Activated CD4-positive, CD25-positive, alpha-beta regulatory T cell treated with anti-CD3 and anti-CD28 coated beads, Interleukin-2, amount 50 U/mL, for 24 hours (primary cell): ENCODE data around the gene PKNOX2.

Source experiments
- ATAC-seq, 2 donors: fragments of 150-1000 bp; cut with Tn5 transposase; one replicate each; pipeline ENCODE4 v1.10.0; 2021; ENCODE audit warnings: mild to moderate bottlenecking in 1 of 2, moderate library complexity in 1 of 2

PKNOX2 gene

GRCh38 chr11:125343718-125344131 lies 179.2 kb downstream of the PKNOX2 start:
- no peak for ATAC-seq

DNA sequence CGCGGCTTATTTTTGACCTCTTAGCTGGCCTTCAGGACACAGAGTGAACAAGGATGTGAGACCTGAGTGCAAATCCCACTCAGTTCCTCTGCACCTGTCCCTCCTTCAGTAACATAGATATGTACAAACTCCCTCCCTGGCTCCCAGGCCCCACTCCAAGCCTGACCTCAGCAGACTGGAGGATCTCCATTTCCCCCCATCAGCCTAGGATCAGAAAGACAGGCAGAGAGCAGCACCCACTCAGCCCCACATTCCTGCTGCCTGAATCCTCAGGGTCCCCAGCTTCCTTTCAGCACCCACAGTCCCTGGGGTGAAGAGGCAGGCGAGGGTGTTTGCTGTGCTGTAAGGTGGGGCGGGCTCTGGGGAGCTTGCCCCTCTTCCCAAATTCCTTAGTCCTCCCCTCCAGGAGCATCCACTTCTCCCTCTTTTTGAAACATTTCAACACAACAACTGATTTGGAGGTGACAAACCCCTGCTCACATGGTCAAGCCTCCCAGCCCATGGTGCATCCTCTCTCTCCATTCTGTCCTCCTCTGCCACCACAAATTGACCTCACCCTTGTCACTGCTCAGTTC lies 180.4 kb downstream of the PKNOX2 start:
- no peak for ATAC-seq

GRCh38 chr11:125345421-125346178 lies 181.0 kb downstream of the PKNOX2 start:
- no peak for ATAC-seq

DNA sequence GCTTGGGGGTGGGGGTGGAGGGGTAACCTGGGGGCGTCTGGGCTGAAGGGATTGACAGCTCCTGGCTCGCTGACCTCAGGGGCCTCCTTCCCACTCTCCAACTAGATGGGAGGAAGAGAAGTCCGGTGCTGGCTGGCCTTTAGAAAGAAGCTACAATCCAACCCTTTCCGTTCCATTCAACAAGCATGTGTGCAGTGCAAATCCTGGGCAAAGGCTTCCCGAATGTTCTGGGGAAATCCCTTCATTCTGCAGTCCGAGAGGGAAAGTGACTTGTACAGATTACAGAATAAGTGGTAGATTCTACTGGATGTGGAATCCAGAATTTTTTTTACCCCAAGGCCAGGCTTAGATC lies 181.6 kb downstream of the PKNOX2 start:
- ATAC-seq, result no peak

DNA sequence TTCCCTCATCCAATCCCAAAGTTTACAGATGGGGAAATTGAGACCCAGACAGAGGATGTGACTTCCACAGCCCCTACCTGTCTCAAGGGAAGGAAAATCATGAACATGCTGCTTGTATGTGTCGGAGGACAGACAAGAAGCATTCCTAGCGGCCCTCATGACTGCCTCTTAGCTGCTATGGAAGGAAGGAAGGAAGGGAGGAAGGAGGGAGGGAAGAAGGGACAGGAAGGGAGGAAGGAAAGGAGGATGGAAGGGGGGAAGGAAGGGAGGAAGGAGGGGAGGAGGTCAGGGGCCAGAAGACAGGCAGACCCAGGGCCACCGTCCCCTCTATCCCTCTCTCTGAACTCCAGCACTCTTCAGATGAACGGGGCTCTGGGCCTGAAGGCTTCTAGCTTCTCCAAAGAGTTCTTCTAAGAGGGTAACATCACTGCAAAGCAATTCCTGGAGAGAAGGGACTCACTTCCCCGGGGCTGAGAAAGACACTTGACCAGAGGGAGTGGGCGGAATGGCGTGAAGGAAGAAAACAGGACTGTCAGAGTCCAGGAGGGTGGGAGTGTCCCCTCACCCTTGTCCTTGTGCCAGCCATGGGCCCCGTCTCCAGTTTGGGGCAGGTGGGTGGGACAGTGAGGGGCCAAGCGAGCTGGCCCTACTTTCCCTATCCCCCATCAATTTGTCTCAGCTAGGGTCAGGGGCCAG lies 182.2 kb downstream of the PKNOX2 start:
- no peak for ATAC-seq

GRCh38 chr11:125347261-125347585 lies 182.7 kb downstream of the PKNOX2 start:
- ATAC-seq, result no peak

DNA sequence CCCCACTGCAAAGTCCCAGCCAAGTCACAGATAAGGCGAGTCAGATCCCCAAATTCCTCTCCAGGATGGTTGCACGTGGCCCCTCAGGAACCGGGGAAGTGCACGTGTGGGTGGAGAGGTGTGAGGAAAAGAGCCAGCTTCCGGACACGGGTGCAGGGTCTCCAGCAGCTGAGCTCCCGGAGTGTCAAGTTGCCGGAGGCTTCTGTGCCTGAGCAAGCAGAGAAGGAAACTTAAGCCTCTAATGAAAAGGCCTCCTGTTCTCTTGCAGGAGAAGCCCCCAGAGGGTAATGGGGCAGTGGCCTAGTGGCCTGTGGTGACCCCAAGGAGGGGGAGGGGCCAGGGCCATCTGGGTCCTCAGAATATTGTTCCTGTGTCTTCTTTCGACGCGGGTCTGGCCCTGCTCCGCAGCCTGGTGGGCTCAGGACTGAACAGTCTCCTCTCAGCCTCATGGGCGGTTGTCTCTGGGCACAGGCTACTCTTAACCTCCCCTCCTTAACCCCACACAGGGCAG lies 183.6 kb downstream of the PKNOX2 start:
- ATAC-seq, result no peak

- peak in 1 of 2 donors; percentile 41 for ATAC-seq
Observed at GRCh38 chr11:125348674-125349309, 184.2 kb downstream of the PKNOX2 start.

DNA sequence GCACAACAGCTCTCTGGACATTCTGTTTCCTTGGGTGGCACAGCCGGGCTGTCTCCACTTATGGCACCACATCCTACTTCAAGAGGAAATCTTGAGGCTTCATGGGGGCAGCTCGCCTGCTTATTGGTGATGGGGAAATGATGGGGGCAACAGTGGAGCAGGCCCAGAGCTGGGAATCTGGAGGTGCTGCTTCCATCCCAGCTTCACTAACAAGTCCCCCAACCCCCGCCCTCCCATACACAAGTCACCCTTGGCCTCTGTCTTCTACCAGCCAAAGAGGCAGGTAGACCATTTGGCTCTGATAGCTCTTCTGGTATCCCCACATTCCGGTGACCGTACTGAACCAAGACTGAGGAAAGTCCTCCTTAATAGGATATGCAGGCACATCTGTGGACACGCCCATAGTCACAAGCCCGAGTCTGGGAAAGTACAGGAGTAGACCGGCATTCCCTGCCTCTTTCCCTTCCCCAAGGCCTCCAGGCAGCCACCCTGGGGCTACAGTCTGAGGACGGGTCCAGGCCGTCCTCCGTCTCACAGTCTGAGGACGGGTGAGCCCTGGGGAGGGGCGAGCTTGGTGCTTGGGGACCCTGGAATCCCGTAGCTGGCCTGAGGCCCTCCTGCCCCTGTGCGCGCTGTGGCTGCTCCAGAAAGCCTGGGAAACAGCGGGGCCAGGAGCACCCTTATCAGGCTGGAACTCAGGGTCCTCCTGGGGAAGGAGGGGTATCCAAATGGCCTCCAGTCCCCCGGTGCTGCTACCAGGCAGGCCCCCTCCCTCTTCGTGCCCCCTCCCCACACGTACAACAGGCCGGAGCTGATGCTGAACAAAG lies 185.9 kb downstream of the PKNOX2 start:
- ATAC-seq, result no peak

DNA sequence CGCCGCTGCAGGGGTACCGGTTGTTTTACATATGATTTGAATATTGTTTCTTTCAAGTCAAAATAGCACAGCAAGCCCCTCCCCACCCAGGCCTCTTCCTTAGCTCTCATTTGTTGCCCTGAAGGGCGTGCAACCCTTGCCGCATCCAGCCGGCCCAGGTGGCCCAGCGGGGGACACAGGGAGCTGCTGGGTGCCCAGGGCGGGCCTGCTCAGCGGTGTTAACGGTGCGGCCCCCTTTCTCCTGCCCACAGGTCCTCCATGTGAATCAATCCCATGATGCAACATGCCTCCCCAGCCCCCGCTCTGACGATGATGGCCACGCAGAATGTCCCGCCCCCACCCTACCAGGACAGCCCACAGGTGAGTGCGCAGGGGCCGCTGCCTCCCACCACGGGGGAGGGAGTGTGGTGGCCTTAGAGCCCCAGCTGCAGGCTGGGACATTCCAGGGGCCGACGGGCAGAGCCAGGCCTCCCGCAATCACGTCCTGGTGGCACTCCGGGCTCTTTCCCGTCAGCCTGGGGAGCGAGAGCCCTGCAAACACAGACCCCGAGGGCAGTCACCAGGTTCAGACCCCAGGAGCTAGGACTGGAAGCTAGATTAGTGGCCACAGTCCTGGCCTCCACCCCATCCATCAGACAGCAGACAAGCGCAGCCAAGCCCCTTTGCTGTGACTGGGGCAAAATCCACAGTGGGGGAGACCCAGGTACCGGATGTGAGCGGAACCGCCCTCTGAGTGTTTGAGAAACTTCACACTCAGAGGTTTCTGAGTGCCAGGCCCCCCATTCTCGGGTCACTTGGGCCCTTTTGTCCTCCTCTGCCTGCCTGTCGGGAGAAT lies 186.7 kb downstream of the PKNOX2 start:
- no peak for ATAC-seq

- no peak for ATAC-seq
Observed at GRCh38 chr11:125351868-125352250, 187.3 kb downstream of the PKNOX2 start.

- no peak for ATAC-seq
Observed at GRCh38 chr11:125356797-125357196, 192.2 kb downstream of the PKNOX2 start.

DNA sequence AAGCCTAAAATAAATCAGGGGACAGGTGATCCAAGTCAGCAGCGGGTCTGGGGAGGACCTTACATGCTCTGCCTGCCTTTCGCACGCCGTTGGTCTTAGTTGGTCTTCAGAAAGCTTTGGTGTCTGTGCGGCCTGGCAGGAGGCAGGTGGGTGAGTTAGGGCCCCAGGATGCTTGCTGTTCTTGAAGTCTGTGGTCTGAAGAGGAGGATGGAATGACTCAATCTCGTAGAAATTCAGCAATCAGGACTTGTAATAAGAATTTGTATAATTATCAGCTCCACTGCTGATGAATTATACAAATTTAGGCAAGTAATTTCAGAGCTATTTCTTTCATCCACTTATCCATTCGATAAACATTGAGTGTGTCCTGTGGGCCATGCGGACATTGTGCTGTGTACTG lies 193.0 kb downstream of the PKNOX2 start:
- ATAC-seq, result no peak

DNA sequence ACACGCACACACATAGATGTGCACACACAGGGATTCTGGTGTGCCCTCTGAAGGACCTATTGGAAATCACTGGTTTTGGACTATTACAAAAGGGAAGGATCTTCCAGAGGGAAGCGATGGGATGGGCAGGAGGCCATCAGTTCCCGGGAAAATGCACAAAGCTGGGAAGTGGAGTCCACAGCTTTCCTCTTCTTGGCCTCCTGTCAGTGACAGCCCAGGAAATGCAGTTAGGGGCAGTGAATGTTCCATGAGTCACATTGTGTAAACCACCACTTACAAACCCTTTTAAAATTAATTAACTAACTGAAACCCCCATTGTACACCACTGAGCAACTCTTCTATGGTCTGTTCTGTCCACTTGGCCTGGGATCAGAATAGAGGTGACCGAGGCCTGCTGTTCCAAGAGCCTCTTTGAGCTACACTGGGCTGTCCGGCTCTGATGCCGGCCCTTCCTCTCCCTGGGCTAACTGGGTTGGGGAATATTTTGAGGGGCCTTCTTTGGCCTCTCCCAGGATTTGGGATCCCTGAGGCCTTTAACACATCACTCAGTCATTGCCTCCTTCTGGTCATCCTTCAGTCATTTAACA lies 193.8 kb downstream of the PKNOX2 start:
- ATAC-seq, result no peak

DNA sequence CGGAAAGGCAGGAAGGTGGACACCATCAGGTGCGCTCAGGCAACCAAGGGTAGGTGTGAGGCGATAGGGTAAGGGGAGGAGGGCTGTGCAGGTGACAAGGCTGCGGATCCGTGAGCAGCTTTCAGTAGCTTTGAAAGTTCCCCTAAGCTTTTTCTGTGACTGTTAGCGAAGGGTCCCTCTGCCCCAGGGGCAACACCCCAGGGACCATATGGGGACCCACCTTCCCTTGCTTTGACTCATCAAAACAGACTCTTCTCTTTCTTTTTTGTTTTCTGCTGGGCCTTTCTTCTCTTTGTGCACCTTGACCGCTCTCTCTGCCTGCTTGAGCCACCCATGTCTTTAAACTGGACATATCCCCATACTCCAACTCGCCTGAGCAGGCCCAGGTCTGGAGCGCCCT lies 194.6 kb downstream of the PKNOX2 start:
- no peak for ATAC-seq

GRCh38 chr11:125360066-125360465 lies 195.5 kb downstream of the PKNOX2 start:
- ATAC-seq, result no peak

GRCh38 chr11:125364121-125364826 lies 199.7 kb downstream of the PKNOX2 start:
- ATAC-seq, result no peak

GRCh38 chr11:125365196-125365931 lies 200.8 kb downstream of the PKNOX2 start:
- ATAC-seq, result no peak

DNA sequence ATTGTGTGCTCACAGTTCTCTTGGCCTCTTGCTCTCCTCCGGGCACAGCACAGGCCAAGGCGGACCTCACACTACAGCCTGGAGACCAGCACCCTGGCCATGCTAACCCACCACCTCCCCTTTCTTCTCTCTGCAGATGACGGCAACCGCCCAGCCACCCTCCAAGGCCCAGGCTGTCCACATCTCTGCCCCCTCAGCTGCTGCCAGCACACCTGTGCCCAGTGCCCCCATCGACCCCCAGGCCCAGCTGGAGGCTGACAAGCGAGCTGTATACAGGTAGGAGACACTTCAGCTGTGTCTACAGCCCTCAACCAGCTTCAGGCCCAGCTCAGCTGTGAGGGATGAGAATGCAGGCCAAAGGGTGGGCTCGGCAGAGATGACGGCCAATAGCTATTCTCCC lies 203.2 kb downstream of the PKNOX2 start:
- no peak for ATAC-seq

DNA sequence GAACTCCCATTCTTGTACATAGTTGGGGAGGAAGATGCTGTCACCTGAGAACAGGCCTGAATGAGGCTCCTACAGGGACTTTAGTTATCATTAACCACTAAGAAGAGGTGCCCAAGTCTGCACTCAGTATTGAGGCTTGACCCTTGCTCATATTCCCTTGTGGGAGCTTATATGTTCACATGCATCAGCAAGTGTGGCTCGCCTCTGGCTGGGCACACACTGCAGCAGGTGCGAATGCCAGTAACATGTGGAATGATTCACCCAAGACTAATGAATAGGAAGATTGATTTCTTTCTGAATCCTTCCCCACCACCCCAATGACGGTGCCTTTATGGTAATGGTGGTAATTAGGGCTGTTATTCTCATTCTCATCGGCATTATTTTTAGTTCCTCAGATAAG lies 204.2 kb downstream of the PKNOX2 start:
- ATAC-seq, result no peak
